IPS-15b (cell line): ENCODE data around the gene TRDN.
"Not testable (repeated sequence)": the region's sequence is repeated elsewhere in the genome, so short reads cannot be mapped to it uniquely, and the experiment has no call there.

Experiments
- H3K27me3 ChIP-seq: one replicate; pipeline ENCODE4 v1.6.1; 2013; ENCODE audit warnings: low read length; ENCODE audit not compliant: control insufficient read depth, insufficient read depth
- H3K36me3 ChIP-seq: one replicate; pipeline ENCODE4 v1.6.1; 2013; ENCODE audit warnings: low read length; ENCODE audit not compliant: control insufficient read depth, insufficient read depth
- H3K4me1 ChIP-seq: one replicate; pipeline ENCODE4 v1.6.1; 2013; ENCODE audit warnings: mild to moderate bottlenecking, low read length; ENCODE audit not compliant: control insufficient read depth, insufficient read depth
- H3K4me3 ChIP-seq: one replicate; pipeline ENCODE4 v1.5.1; 2013; ENCODE audit warnings: low read depth, low read length
- H3K9ac ChIP-seq: one replicate; pipeline ENCODE4 v1.6.1; 2013; ENCODE audit warnings: low read depth, mild to moderate bottlenecking, low read length
- H3K9me3 ChIP-seq: one replicate; pipeline ENCODE4 v1.6.1; 2013; ENCODE audit warnings: mild to moderate bottlenecking, low read length; ENCODE audit not compliant: control insufficient read depth, insufficient read depth

The TRDN gene

DNA sequence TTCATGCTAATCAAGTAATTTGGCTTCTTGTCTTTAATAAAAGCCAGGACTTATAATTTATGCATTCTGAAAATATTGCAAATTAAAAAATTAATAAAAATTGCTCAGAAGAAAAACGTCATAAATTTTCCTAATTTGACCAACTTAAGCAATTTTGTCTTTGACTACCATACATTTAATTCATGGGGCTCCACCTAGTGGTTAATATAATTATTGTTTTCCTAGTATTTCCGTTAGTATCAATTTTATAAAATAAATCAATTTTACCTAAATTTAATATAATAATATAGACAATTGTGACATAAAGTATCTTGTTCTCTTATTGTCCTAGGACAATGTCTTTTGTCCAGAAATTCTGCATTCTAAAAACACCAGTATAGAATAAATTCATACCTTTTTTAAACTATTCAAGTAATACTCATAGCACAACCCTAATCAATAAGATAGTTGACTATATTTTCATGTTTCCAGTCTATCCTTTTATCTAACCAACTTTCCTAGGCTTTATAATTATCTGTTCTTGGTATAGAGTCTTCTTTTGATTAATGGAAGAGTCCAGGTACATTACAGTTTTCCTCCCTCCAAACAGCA lies 319.9 kb downstream of the TRDN start:
- H3K9ac ChIP-seq: no peak overlapping the region
- no peaks in the 10 kb centered on the region for H3K36me3 ChIP-seq
- no peaks in the 10 kb centered on the region for H3K27me3 ChIP-seq
- H3K4me1 ChIP-seq: no peaks in the 10 kb centered on the region
- no peaks in the 10 kb centered on the region for H3K9me3 ChIP-seq
- H3K4me3 ChIP-seq: no peak overlapping the region

DNA sequence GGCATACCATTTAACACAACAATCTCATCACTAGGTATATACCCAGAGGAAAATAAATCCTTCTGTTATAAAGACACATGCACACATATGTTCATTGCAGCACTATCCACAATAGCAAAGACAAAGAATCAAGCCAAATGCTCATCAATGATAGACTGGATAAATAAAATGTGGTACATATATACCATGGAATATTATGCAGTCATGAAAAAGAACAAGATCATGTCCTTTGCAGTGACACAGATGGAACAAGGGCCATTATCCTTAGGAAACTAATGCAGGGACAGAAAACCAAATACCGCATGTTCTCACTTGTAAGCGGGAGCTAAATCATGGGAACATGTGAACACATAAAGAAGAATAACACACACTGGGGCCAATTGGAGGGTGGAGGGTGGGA lies 322.3 kb downstream of the TRDN start:
- not testable (repeated sequence) for H3K4me1 ChIP-seq, H3K9me3 ChIP-seq

DNA sequence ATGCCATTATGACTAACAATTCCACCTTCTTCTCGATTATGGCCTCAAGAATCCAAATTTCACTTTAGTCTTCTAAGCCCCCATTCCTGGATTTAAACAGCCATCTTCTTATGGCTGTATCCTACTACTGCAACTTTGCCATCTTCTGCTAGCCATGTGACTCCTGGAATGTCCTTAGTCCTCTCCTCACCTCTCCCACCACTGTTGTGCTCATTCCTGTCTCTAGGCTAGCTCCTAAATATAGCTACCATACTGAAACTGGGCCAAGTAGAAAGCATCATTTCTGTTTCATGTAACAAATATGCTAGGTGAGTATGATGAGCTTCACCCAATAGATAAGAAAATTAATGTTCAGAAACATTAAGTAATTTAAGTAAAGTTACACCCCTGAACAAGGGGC lies 327.6 kb downstream of the TRDN start:
- no peak overlapping the region for H3K9ac ChIP-seq
- H3K4me1 ChIP-seq: no peaks in the 10 kb centered on the region
- H3K4me3 ChIP-seq: no peak overlapping the region
- no peaks in the 10 kb centered on the region for H3K9me3 ChIP-seq
- H3K36me3 ChIP-seq: no peaks in the 10 kb centered on the region
- H3K27me3 ChIP-seq: no peaks in the 10 kb centered on the region

More for the DNA sequence above, 322.3 kb downstream of the TRDN start:
- H3K36me3 ChIP-seq, H3K9ac ChIP-seq, H3K27me3 ChIP-seq, H3K4me3 ChIP-seq: not testable (repeated sequence)

DNA sequence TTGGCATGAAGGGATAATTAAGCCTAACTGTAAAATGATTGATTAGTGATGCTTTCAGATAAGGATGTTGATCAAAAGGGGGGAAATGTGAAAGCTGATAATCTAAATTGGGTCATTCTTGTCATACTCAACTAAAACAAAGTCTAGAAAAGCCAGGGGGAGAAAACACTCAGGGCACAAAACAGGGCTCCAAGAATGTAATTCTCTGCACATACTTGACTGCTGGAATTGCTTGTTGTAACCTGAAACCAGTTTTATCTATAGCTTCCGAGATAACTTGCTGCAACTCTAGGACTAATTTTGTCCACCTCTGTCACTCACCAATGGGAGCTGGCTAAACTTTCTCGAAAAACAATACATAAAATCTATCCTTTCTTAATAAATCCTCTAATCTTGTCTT lies 330.4 kb downstream of the TRDN start:
- Histone ChIP-seq H3K36me3 (no peaks in the 10 kb centered on the region), H3K4me3 (no peak overlapping the region), H3K9ac (no peak overlapping the region), H3K27me3 (no peaks in the 10 kb centered on the region), H3K9me3 (no peaks in the 10 kb centered on the region), H3K4me1 (no peaks in the 10 kb centered on the region)

DNA sequence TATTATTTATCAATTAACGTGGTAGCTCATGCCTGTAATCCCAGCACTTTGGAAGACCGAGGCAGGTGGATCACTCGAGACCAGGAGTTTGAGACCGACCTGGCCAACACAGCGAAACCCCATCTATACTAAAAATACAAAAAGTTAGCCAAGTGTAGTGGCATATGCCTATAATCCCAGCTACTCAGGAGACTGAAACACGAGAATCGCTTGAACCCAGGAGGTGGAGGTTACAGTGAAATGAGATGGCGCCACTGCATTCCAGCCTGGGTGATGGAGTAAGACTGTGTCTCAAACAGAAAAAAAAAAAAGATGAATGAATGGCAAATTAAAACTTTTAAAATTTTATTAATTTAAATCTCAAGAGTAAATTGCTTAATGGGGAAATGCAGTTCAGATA lies 341.1 kb downstream of the TRDN start:
- H3K4me3 ChIP-seq: no peak overlapping the region
- no peaks in the 10 kb centered on the region for H3K4me1 ChIP-seq
- no peaks in the 10 kb centered on the region for H3K27me3 ChIP-seq
- H3K36me3 ChIP-seq: no peaks in the 10 kb centered on the region
- H3K9me3 ChIP-seq: no peaks in the 10 kb centered on the region
- H3K9ac ChIP-seq: no peak overlapping the region

DNA sequence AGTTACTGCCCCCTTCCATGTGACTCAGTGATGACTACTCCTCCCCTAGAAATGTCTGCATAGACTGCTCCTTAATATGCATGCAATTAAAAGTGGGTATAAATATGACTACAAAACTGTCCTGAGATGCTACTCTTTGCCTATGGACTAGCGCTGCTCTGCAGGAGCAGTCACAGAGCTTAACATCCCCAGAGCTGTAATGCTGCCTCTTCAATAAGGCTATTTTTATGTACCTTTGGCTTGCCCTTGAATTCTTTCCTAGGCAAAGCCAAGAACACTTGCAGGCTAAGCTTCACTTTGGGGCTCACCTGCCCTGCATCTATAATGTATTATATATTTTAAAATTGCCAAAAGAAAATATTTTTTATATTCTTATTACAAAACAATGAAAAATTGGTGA lies 341.6 kb downstream of the TRDN start:
- Histone ChIP-seq H3K9me3 (no peaks in the 10 kb centered on the region), H3K9ac (no peak overlapping the region), H3K4me3 (no peak overlapping the region), H3K27me3 (no peaks in the 10 kb centered on the region), H3K4me1 (no peaks in the 10 kb centered on the region), H3K36me3 (no peaks in the 10 kb centered on the region)

DNA sequence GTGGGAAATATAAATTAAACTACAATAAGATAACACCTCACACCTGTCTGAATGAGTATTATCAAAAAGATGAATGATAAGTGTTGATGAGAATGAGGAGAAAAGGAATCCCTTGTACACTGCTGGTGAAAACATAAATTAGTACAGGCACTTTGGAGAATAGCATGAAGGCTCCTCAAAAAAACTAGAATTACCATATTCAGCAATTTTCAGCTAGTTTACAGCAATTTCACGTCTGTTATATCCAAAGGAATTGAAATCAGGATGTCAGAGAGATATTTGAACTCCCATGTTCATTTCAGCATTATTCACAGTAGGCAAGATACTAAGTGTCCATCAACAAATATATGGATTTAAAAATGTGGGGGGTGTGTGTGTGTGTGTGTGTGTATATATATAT lies 348.1 kb downstream of the TRDN start:
- H3K4me1 ChIP-seq: no peaks in the 10 kb centered on the region

DNA sequence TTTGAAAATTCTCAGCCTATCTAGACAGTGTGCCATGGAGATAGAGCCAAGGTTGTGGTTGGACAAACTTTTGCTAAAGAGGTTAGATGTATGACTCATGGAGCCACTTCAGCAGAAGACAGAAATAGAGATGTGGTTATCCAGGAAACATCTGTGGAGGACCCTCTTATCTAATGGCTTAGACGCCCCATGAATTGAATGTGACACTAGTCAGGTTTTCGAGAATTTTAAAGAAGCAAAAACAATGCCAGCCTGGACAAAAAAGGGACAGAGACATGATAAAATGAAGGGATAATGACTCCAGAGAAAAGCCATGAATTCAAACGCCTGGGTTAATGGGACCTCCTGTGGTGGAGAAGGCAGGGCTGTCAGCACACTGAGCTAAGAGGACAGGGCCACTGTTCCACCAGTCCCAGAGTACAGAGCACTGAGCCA lies 360.2 kb downstream of the TRDN start:
- H3K9me3 ChIP-seq: no peaks in the 10 kb centered on the region
- H3K4me3 ChIP-seq: no peak overlapping the region
- H3K27me3 ChIP-seq: no peaks in the 10 kb centered on the region
- no peak overlapping the region for H3K9ac ChIP-seq
- no peaks in the 10 kb centered on the region for H3K36me3 ChIP-seq
- H3K4me1 ChIP-seq: no peaks in the 10 kb centered on the region

More for the DNA sequence above, 348.1 kb downstream of the TRDN start:
- H3K9me3 ChIP-seq: no peaks in the 10 kb centered on the region
- no peaks in the 10 kb centered on the region for H3K36me3 ChIP-seq
- no peak overlapping the region for H3K4me3 ChIP-seq
- no peaks in the 10 kb centered on the region for H3K27me3 ChIP-seq
- H3K9ac ChIP-seq: no peak overlapping the region

DNA sequence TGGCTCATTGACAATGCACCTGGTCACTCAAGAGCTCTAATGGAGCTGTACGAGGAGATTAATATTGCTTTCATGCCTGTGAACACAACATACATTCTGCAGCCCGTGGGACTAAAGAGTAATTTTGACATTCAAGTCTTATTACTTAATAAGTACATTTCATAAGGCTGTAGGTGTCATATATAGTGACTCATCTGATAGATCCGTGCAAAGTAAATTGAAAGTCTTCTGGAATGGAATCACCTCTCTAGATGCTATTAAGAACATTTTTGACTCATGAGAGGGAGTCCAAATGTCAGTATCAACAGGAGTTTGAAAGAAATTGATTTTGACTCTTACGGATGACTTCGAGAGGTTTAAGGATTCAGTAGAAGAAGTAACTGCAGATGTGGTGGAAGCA lies 372.8 kb downstream of the TRDN start:
- Histone ChIP-seq H3K4me1 (no peaks in the 10 kb centered on the region), H3K36me3 (no peaks in the 10 kb centered on the region)

DNA sequence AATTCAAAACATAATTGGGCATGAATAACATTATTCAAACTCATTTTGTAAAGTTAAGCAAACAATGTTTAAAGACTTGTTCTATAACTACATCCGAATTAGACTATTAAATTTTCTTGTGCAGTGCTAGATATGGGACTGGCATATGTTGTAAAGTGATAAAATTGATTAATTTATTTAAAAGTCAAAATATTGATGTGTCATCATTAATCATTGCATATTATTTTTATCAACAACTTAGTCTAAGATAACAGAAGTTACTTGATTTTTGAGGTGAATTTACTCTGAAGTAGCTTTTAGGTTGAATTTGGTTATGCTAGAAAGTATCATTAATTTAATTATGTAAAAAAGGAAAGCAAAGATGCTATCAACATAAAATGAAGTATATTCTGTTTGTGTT lies 396.1 kb downstream of the TRDN start:
- no peaks in the 10 kb centered on the region for H3K36me3 ChIP-seq
- H3K4me3 ChIP-seq: no peak overlapping the region
- no peaks in the 10 kb centered on the region for H3K27me3 ChIP-seq
- no peak overlapping the region for H3K9ac ChIP-seq
- H3K9me3 ChIP-seq: no peaks in the 10 kb centered on the region
- no peaks in the 10 kb centered on the region for H3K4me1 ChIP-seq

More for the DNA sequence above, 372.8 kb downstream of the TRDN start:
- Histone ChIP-seq H3K27me3 (no peaks in the 10 kb centered on the region), H3K4me3 (no peak overlapping the region), H3K9me3 (no peaks in the 10 kb centered on the region), H3K9ac (no peak overlapping the region)

DNA sequence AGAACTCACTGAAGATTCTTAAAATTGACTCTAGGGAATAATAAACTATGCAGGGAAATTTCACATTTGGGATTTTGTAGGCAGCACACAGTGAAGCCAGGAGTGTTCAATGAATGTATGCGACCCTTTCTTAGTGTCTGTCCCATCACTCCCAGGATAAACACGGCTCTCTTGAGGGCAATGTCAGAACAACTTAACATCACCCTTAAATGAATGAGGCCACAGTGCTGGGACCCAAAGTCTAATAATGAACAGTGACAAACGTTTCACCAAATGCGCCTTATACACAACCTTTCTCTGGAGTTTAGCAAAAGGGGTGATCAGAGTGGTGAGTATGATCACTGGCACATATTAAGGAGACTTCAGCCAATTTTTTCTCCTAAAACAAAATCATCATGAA lies 403.4 kb downstream of the TRDN start:
- H3K27me3 ChIP-seq: no peaks in the 10 kb centered on the region

DNA sequence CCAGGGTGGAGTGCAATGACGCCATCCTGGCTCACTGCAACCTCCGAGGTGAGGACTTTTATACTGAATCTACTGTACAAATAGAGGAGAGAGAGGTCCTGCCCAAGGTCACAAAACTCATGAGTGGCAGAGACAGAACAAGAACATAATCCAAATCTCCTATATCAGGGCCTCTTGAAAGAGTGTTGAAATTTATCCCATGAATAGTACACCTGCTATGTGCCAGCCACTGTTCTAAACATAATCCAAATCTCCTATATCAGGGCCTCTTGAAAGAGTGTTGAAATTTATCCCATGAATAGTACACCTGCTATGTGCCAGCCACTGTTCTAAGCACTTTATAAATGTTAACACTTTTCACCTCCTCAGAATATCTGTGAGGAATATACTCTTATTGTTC lies 409.0 kb downstream of the TRDN start:
- H3K9me3 ChIP-seq, H3K36me3 ChIP-seq, H3K4me3 ChIP-seq, H3K4me1 ChIP-seq, H3K9ac ChIP-seq, H3K27me3 ChIP-seq: not testable (repeated sequence)

More for the DNA sequence above, 403.4 kb downstream of the TRDN start:
- no peak overlapping the region for H3K9ac ChIP-seq
- no peaks in the 10 kb centered on the region for H3K9me3 ChIP-seq
- no peaks in the 10 kb centered on the region for H3K4me1 ChIP-seq
- no peaks in the 10 kb centered on the region for H3K36me3 ChIP-seq
- no peak overlapping the region for H3K4me3 ChIP-seq
